HEK293 (cell line): ENCODE data around the gene DNAH8.

Experiments used
- ATF2 ChIP-seq: fragments of 450-650 bp; formaldehyde crosslinking; IDR thresholded peaks from 2 replicates; pipeline ENCODE4 v1.5.1; 2016; ENCODE audit warnings: missing biosample characterization, missing genetic modification characterization, low read depth
- BCL11A ChIP-seq: fragments of 450-650 bp; formaldehyde crosslinking; IDR thresholded peaks from 2 replicates; pipeline ENCODE4 v1.5.1; 2016; ENCODE audit warnings: low read depth, missing biosample characterization, missing genetic modification characterization
- CTCF ChIP-seq: fragments of 450-650 bp; formaldehyde crosslinking; IDR thresholded peaks from 2 replicates; pipeline ENCODE4 v1.5.1; 2016; ENCODE audit warnings: missing biosample characterization, missing genetic modification characterization
- KLF1 ChIP-seq: fragments of 450-650 bp; formaldehyde crosslinking; IDR thresholded peaks from 2 replicates; pipeline ENCODE4 v1.5.1; 2016; ENCODE audit warnings: missing biosample characterization, missing genetic modification characterization
- ZNF18 ChIP-seq: fragments of 450-650 bp; formaldehyde crosslinking; IDR thresholded peaks from 2 replicates; pipeline ENCODE4 v1.5.1; 2016; ENCODE audit warnings: missing biosample characterization, missing genetic modification characterization
- ZNF366 ChIP-seq: fragments of 450-650 bp; formaldehyde crosslinking; conservative IDR thresholded peaks from 2 replicates; pipeline ENCODE4 v1.5.1; 2016; ENCODE audit warnings: missing biosample characterization, missing genetic modification characterization
- ZNF416 ChIP-seq: fragments of 450-650 bp; formaldehyde crosslinking; IDR thresholded peaks from 2 replicates; pipeline ENCODE4 v1.5.1; 2016; ENCODE audit warnings: missing biosample characterization, missing genetic modification characterization
- ZNF423 ChIP-seq: fragments of 450-650 bp; formaldehyde crosslinking; IDR thresholded peaks from 2 replicates; pipeline ENCODE4 v1.5.1; 2016; ENCODE audit warnings: missing biosample characterization, missing genetic modification characterization
- ZNF768 ChIP-seq: fragments of 450-650 bp; formaldehyde crosslinking; IDR thresholded peaks from 2 replicates; pipeline ENCODE4 v1.5.1; 2018; ENCODE audit warnings: missing biosample characterization, mild to moderate bottlenecking, missing genetic modification characterization
- ZNF830 ChIP-seq: fragments of 450-650 bp; IDR thresholded peaks from 2 replicates; pipeline ENCODE4 v1.5.0; 2018; ENCODE audit warnings: missing biosample characterization, missing genetic modification characterization, low read depth, mild to moderate bottlenecking, moderate library complexity
- TF ChIP-seq, protein P1 (sequence below): sonication (generic); formaldehyde crosslinking; IDR thresholded peaks from 2 replicates; pipeline ENCODE4 v1.8.1; 2022; ENCODE audit warnings: mild to moderate bottlenecking, moderate library complexity, missing genetic modification reagents
- TF ChIP-seq, protein P2 (sequence below): fragments of 450-650 bp; formaldehyde crosslinking; IDR thresholded peaks from 2 replicates; pipeline ENCODE4 v1.5.1; 2017; ENCODE audit warnings: missing biosample characterization, missing genetic modification characterization
- TF ChIP-seq, protein P3 (sequence below): IDR thresholded peaks from 2 replicates; pipeline ENCODE4 v1.6.1; 2011; ENCODE audit warnings: mild to moderate bottlenecking, low read depth, low read length, borderline replicate concordance

GRCh38 chr6:39060467-39061160, 345.5 kb downstream of the DNAH8 start:
- TF ChIP-seq ZNF416 (tag by site-specific recombination) (no peak), ZNF423 (tag by site-specific recombination) (no peak), CTCF (tag by site-specific recombination) (no peak), ZNF18 (tag by site-specific recombination) (no peak), ZNF366 (tag by site-specific recombination) (no peak), ZNF830 (tag by site-specific recombination) (no peak), KLF1 (no peak), BCL11A (tag by site-specific recombination) (no peak), ZNF768 (tag by site-specific recombination) (no peak), ATF2 (tag by site-specific recombination) (no peak)
- TF ChIP-seq, protein P1, sequence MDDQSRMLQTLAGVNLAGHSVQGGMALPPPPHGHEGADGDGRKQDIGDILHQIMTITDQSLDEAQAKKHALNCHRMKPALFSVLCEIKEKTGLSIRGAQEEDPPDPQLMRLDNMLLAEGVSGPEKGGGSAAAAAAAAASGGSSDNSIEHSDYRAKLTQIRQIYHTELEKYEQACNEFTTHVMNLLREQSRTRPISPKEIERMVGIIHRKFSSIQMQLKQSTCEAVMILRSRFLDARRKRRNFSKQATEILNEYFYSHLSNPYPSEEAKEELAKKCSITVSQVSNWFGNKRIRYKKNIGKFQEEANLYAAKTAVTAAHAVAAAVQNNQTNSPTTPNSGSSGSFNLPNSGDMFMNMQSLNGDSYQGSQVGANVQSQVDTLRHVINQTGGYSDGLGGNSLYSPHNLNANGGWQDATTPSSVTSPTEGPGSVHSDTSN (CRISPR knock-in tag) = no peak
- TF ChIP-seq, protein P2, sequence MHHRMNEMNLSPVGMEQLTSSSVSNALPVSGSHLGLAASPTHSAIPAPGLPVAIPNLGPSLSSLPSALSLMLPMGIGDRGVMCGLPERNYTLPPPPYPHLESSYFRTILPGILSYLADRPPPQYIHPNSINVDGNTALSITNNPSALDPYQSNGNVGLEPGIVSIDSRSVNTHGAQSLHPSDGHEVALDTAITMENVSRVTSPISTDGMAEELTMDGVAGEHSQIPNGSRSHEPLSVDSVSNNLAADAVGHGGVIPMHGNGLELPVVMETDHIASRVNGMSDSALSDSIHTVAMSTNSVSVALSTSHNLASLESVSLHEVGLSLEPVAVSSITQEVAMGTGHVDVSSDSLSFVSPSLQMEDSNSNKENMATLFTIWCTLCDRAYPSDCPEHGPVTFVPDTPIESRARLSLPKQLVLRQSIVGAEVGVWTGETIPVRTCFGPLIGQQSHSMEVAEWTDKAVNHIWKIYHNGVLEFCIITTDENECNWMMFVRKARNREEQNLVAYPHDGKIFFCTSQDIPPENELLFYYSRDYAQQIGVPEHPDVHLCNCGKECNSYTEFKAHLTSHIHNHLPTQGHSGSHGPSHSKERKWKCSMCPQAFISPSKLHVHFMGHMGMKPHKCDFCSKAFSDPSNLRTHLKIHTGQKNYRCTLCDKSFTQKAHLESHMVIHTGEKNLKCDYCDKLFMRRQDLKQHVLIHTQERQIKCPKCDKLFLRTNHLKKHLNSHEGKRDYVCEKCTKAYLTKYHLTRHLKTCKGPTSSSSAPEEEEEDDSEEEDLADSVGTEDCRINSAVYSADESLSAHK (tag by site-specific recombination) = no peak
- TF ChIP-seq, protein P3, sequence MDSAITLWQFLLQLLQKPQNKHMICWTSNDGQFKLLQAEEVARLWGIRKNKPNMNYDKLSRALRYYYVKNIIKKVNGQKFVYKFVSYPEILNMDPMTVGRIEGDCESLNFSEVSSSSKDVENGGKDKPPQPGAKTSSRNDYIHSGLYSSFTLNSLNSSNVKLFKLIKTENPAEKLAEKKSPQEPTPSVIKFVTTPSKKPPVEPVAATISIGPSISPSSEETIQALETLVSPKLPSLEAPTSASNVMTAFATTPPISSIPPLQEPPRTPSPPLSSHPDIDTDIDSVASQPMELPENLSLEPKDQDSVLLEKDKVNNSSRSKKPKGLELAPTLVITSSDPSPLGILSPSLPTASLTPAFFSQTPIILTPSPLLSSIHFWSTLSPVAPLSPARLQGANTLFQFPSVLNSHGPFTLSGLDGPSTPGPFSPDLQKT = no peak
